AG04450 (cell line): ENCODE results near the gene TMEM250. TPM values are rescaled to one million over a fixed set of nuclear protein-coding genes. Genes with fewer than 3 reads are reported as not detected.

Experiments
- CTCF ChIA-PET: fragments of 300-600, 350-600 bp; formaldehyde crosslinking; extraction: SDS; loops from one replicate; lab custom pipeline; 2022; ENCODE audit warnings: antibody characterized with exemption, inconsistent platforms; lab: Charles Lee
- POLR2A ChIA-PET: fragments of 350-600 bp; formaldehyde crosslinking; extraction: SDS; loops from one replicate; lab custom pipeline; 2021; ENCODE audit warnings: antibody characterized with exemption, inconsistent platforms; lab: Yijun Ruan, JAX
- DNase-seq: peaks from one replicate; pipeline ENCODE4 v3.0.0-alpha.2; 2011; ENCODE audit warnings: low read depth, low spot score
- H3K27ac ChIP-seq: one replicate; pipeline ENCODE4 v1.5.1; 2012; ENCODE audit warnings: low read depth, low read length, control low read depth
- H3K27me3 ChIP-seq: one replicate; pipeline ENCODE4 v1.6.0; 2012; ENCODE audit warnings: low read length; ENCODE audit not compliant: control insufficient read depth, insufficient read depth
- H3K4me3 ChIP-seq: 2 replicates; pipeline ENCODE4 v1.5.1; 2011; ENCODE audit warnings: mild to moderate bottlenecking, low read depth, low read length, control low read depth
- H3K9me3 ChIP-seq: 2 replicates; pipeline ENCODE4 v1.5.1; 2012; ENCODE audit warnings: low read length; ENCODE audit not compliant: control insufficient read depth, insufficient read depth
- polyA plus RNA-seq: library from polyadenylated mRNA; depleted of rRNA; stranded (reverse); fragments of >200 nt; gene quantifications from 2 replicates; pipeline ENCODE4 v1.2.3, GENCODE V29; 2011
- TF ChIP-seq, protein P1 (sequence below): IDR thresholded peaks from 2 replicates; pipeline ENCODE4 v1.5.1; 2011; ENCODE audit warnings: low read depth, low read length, control low read depth, inconsistent platforms

The TMEM250 gene
- polyA plus RNA-seq, 1 experiment, result 8.8 TPM

DNA sequence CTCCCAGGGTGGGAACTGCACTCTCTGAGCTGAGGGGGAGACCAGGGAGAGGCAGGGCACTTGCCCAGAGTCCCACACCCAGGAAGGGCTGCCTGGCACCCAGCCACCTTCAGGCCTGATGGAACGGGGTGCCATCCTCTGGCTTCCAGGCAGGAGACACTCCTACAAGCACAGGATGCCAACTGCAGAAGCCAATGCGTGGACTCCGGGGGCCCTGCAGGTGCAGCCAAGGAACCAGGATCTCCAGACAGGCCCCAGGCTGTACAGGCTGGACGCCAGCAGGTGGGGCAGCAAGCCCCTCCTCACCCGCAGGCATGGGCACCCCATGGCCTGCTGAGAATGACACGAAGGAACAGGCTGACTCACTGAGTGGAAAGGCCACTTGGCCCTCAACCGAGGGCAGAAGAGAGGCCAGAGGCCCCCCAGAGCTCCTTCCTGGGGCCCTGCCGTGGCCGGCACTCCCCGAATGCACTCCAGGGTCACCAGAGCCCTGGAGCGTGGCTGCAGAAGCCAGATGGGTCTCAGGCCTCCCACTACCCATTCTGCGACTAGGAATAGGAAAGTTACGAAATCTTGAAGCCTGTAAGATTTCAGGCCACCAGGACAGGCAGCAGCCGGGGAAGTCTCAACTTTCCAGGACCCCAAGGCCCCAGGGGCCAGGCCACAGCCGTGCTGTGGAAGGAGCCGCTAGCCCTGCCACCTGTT, 39.3 kb downstream of the TMEM250 start:
- DNase-seq, result no peak

DNA sequence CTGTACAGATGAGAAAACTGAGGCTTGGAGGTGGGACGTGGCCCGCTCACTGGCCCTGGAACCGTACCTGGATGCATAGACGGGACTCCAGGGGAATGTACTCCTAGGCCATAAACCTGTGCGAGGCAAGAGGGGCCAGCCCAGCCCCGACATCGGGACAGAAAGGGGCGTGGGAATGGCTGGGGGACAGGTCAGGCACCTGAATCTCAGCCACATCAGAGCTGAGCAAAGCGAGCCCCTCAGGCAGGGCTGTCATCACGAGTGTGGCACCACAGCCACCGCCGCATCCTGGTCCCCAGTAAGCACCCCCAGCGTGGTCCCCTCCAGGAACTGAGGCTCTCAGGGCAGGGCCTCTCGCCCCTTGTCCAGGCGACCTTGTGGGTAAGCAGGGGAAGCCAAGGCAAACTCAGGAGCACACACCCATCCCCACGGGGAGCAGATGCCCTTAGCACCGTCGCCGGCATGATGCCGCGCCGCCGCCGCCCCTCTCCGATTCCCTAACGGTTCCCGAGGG, 40.1 kb downstream of the TMEM250 start:
- H3K27ac ChIP-seq, result no peak overlapping the region
- DNase-seq, result no peak
- CTCF ChIA-PET, result no interaction called here
- H3K4me3 ChIP-seq, result no peak overlapping the region
- POLR2A ChIA-PET, result no interaction called here
- peaks cover 9% of the 10 kb centered on the region; the same call in 1 of the 2 replicates for H3K9me3 ChIP-seq
- no peaks in the 10 kb centered on the region for H3K27me3 ChIP-seq
- TF ChIP-seq, protein P1, sequence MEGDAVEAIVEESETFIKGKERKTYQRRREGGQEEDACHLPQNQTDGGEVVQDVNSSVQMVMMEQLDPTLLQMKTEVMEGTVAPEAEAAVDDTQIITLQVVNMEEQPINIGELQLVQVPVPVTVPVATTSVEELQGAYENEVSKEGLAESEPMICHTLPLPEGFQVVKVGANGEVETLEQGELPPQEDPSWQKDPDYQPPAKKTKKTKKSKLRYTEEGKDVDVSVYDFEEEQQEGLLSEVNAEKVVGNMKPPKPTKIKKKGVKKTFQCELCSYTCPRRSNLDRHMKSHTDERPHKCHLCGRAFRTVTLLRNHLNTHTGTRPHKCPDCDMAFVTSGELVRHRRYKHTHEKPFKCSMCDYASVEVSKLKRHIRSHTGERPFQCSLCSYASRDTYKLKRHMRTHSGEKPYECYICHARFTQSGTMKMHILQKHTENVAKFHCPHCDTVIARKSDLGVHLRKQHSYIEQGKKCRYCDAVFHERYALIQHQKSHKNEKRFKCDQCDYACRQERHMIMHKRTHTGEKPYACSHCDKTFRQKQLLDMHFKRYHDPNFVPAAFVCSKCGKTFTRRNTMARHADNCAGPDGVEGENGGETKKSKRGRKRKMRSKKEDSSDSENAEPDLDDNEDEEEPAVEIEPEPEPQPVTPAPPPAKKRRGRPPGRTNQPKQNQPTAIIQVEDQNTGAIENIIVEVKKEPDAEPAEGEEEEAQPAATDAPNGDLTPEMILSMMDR, result no peak

More for the DNA sequence above, 39.3 kb downstream of the TMEM250 start:
- H3K27me3 ChIP-seq, result no peaks in the 10 kb centered on the region
- peaks cover 9% of the 10 kb centered on the region; the same call in 1 of the 2 replicates for H3K9me3 ChIP-seq
- CTCF ChIA-PET, result interaction anchor here (1.0 kb wide), 1 partner anchor 10 kb away, joined by 4 read pairs; no protein-coding TSS in a partner anchor
- POLR2A ChIA-PET, result no interaction called here
- TF ChIP-seq, protein P1, result no peak
- H3K4me3 ChIP-seq, result no peak overlapping the region
- H3K27ac ChIP-seq, result no peak overlapping the region

DNA sequence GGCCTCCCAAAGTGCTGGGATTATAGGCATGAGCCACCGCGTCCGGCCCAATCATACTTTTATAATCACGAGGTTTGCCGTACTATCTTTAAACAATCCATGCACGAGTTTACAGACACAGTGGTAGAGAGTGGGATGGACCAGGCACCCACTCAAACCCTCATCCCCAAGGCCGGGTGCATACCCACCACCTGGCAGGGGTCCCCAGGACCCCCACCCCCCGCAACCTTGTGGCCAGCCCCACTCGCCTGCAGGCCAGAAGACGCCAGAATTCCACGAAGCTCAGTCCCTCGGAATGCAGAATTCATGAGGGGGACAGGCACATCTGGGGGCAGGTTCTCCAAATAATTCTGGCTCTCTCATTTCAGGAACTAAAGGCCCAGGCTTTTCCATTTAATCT, 40.7 kb downstream of the TMEM250 start:
- no peak for DNase-seq
- Histone ChIP-seq H3K9me3 (peaks cover 9% of the 10 kb centered on the region; the same call in 1 of the 2 replicates), H3K4me3 (no peak overlapping the region), H3K27ac (no peak overlapping the region), H3K27me3 (no peaks in the 10 kb centered on the region)
- ChIA-PET CTCF (no interaction called here), POLR2A (no interaction called here)
- TF ChIP-seq, protein P1, result no peak

DNA sequence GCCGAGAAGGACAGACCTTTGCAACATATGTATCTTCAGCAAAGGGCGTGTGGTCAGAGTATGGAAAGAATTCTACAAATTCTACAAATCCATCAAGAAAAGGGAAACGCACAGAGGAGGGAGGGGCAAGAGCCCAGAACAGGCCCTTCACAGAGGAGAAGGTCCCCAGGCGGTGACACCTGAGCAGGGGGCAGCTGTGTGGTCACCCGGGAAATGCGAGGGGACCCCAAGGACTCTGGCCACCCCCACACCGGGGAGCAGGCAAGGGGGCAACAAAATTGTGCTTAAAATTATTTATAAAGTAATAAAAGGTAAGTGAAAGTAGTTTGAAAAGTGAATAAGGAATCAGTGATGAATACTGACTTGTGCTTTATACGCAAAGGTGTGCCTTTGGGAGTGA, 41.2 kb downstream of the TMEM250 start:
- POLR2A ChIA-PET, result no interaction called here

More for the DNA sequence above, 41.2 kb downstream of the TMEM250 start:
- CTCF ChIA-PET, result no interaction called here
- Histone ChIP-seq H3K4me3 (no peak overlapping the region), H3K9me3 (peaks cover 9% of the 10 kb centered on the region; the same call in 1 of the 2 replicates), H3K27me3 (no peaks in the 10 kb centered on the region), H3K27ac (no peak overlapping the region)
- DNase-seq, result no peak
- TF ChIP-seq, protein P1, result no peak
